HepG2 (cell line): ENCODE data around the gene NFE2L2. TPM values are rescaled to one million over a fixed set of nuclear protein-coding genes. Genes with fewer than 3 reads are reported as not detected.

Experiments
- ARNT2 ChIP-seq: sonication (generic); formaldehyde crosslinking; IDR thresholded peaks from 2 replicates; pipeline ENCODE4 v1.8.0; 2022; ENCODE audit warnings: mild to moderate bottlenecking, low read depth, missing genetic modification reagents, moderate library complexity
- BORCS8-MEF2B ChIP-seq: sonication (generic); formaldehyde crosslinking; IDR thresholded peaks from 2 replicates; pipeline ENCODE4 v1.8.0; 2022; ENCODE audit warnings: mild to moderate bottlenecking, missing genetic modification reagents
- CENPX ChIP-seq: sonication (generic); formaldehyde crosslinking; IDR thresholded peaks from 2 replicates; pipeline ENCODE4 v1.9.0; 2021; ENCODE audit warnings: mild to moderate bottlenecking, missing genetic modification reagents, moderate library complexity
- EHMT2 ChIP-seq: fragments of 200-600 bp; sonication (generic); IDR thresholded peaks from 2 replicates; pipeline ENCODE4 v1.7.0; 2017; ENCODE audit warnings: antibody characterized with exemption, low read depth, low read length, borderline replicate concordance
- HMGXB4 ChIP-seq, 2 experiments: sonication (generic) in 1 of 2; formaldehyde crosslinking in 1 of 2; IDR thresholded peaks; 2 replicates each; pipeline versions ENCODE4 v1.4.0 to v1.6.1; 2018 to 2020; ENCODE audit warnings: missing genetic modification reagents in 2 of 2, borderline replicate concordance in 1 of 2, low read depth in 1 of 2, mild to moderate bottlenecking in 1 of 2, missing biosample characterization in 1 of 2
- HNRNPUL1 ChIP-seq: fragments of 200-400 bp; formaldehyde crosslinking; IDR thresholded peaks from 2 replicates; pipeline ENCODE4 v1.6.1; 2017; ENCODE audit warnings: low read depth, mild to moderate bottlenecking, low read length, moderate library complexity
- MTF1 ChIP-seq: sonication (generic); formaldehyde crosslinking; IDR thresholded peaks from 2 replicates; pipeline ENCODE4 v1.5.0; 2020; ENCODE audit warnings: missing genetic modification reagents
- MZF1 ChIP-seq: sonication (generic); formaldehyde crosslinking; IDR thresholded peaks from 2 replicates; pipeline ENCODE4 v1.8.1; 2023; ENCODE audit warnings: mild to moderate bottlenecking, missing genetic modification reagents, borderline replicate concordance
- NR2F2 ChIP-seq: IDR thresholded peaks from 2 replicates; pipeline ENCODE4 v1.6.1; 2012; ENCODE audit warnings: low read depth, inconsistent platforms, borderline replicate concordance
- NR2F6 ChIP-seq, 2 experiments: IDR thresholded peaks; 2 replicates each; pipeline ENCODE4 v1.6.1; 2016; ENCODE audit warnings: antibody characterized with exemption in 1 of 2, mild to moderate bottlenecking in 1 of 2
- REPIN1 ChIP-seq: sonication (generic); formaldehyde crosslinking; IDR thresholded peaks from 2 replicates; pipeline ENCODE4 v1.8.0; 2022; ENCODE audit warnings: missing genetic modification reagents, low read depth, mild to moderate bottlenecking, borderline replicate concordance
- ZNF280D ChIP-seq: sonication (generic); formaldehyde crosslinking; IDR thresholded peaks from 2 replicates; pipeline ENCODE4 v1.5.1; 2020; ENCODE audit warnings: mild to moderate bottlenecking, missing genetic modification reagents
- ZNF652 ChIP-seq: IDR thresholded peaks from 2 replicates; pipeline ENCODE4 v1.6.1; 2016; ENCODE audit warnings: low read depth, borderline replicate concordance
- ZNF678 ChIP-seq: sonication (generic); formaldehyde crosslinking; IDR thresholded peaks from 2 replicates; pipeline ENCODE4 v1.4.0; 2020; ENCODE audit warnings: mild to moderate bottlenecking, missing genetic modification reagents
- polyA plus RNA-seq, 8 experiments: library from polyadenylated mRNA; depleted of rRNA in 3 of 8; stranded (reverse) in 7 of 8; unstranded in 1 of 8; fragments of >200 nt; fragmentation: Illumina TruSeq in 4 of 8; extraction: Trizol in 4 of 8; gene quantifications; 2 replicates each; pipeline versions ENCODE4 v1.2.1 to v1.2.3, GENCODE V29; 2011 to 2016; ENCODE audit warnings: low read depth in 4 of 8, missing spikeins in 1 of 8, mixed read lengths in 1 of 8; ENCODE audit not compliant: insufficient read depth in 1 of 8
- total RNA-seq, 5 experiments: library from RNA; depleted of rRNA; stranded (reverse); fragments of >200 nt; fragmentation: Illumina TruSeq; extraction: Trizol; gene quantifications; 2 replicates each; pipeline ENCODE4 v1.2.3, GENCODE V29; 2016; ENCODE audit warnings: low read depth in 1 of 5
- TF ChIP-seq, protein P1 (sequence below): sonication (generic); formaldehyde crosslinking; IDR thresholded peaks from 2 replicates; pipeline ENCODE4 v1.4.0; 2020; ENCODE audit warnings: missing genetic modification reagents, borderline replicate concordance

The NFE2L2 gene
- total and polyA plus RNA-seq, 2 of the 13 experiments (the other 11 are each of a cell fraction or from before 2014, with no cell fraction given) = 84.6 to 215 TPM

DNA sequence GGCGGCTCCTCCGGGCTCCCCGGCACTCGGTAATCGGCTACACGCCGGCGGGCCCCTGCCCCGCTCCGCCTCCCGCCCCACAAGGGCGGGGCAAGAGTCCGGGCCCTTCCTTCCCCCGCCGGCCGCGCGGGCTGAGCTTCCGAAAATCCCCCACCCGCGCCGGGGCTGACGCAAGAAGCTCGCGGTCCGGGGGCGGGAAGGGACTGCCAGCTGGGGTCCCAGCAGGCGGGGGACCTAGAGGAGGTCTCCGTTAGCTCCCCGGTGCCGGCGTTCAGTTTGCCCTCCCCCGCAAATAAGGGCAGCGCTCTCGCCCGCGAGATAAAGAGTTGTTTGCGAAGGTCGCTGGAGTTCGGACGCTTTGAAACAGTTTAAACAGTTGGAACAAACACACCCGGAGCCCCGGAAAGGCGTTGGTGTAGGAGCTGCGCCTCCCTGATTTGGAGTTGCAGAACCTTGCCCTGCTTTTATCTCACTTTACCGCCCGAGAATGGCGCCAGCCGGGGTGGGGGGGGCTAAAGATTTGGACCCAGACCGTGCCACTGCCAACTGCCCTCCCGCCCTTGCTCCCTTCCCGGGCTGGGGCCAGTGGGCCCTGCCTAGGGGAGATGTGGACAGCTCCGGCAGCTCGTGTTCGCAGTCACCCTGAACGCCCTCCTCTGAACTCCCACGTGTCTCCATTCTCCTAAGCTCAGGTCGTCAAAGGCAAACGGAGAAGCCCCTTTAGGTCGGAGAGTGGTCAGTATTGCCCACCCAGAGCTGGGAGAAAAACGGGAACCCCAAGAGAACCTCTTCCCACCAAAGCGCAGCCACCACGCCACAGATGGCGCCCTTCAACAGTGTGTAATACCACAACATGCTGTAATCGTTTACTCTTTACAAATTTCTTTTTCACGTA is at the start of gene NFE2L2 (continued):
- TF ChIP-seq ZNF280D (peak; percentile 89; the same call in 1 of the 2 replicates), MTF1 (peak; percentile 54; the same call in 1 of the 2 replicates), MZF1 (CRISPR knock-in tag) (peak; percentile 40; the same call in 1 of the 2 replicates), CENPX (no peak), HNRNPUL1 (peak; percentile 84), ZNF678 (CRISPR knock-in tag) (0 out of 2 replicates have a peak, but pooled peaks have one; percentile 51), NR2F6 (IDR thresholded peaks at IDR 0.05) (peak; percentile 91), NR2F6 (CRISPR knock-in tag; IDR thresholded peaks at IDR 0.05) (peak; percentile 63), HMGXB4 (CRISPR knock-in tag; IDR thresholded peaks at IDR 0.05; ENCODE audit: borderline replicate concordance in 1 of 2, low read depth in 1 of 2) (peak in 1 of 2 experiments; percentile 62; a peak in 3 of 4 replicates), ARNT2 (CRISPR knock-in tag) (peak; percentile 94), EHMT2 (peak; percentile 50; the same call in 1 of the 2 replicates), ZNF652 (CRISPR knock-in tag) (no peak), BORCS8-MEF2B (CRISPR knock-in tag) (peak; percentile 92), NR2F2 (peak; percentile 91), REPIN1 (CRISPR knock-in tag) (peak; percentile 91)
- TF ChIP-seq, protein P1, sequence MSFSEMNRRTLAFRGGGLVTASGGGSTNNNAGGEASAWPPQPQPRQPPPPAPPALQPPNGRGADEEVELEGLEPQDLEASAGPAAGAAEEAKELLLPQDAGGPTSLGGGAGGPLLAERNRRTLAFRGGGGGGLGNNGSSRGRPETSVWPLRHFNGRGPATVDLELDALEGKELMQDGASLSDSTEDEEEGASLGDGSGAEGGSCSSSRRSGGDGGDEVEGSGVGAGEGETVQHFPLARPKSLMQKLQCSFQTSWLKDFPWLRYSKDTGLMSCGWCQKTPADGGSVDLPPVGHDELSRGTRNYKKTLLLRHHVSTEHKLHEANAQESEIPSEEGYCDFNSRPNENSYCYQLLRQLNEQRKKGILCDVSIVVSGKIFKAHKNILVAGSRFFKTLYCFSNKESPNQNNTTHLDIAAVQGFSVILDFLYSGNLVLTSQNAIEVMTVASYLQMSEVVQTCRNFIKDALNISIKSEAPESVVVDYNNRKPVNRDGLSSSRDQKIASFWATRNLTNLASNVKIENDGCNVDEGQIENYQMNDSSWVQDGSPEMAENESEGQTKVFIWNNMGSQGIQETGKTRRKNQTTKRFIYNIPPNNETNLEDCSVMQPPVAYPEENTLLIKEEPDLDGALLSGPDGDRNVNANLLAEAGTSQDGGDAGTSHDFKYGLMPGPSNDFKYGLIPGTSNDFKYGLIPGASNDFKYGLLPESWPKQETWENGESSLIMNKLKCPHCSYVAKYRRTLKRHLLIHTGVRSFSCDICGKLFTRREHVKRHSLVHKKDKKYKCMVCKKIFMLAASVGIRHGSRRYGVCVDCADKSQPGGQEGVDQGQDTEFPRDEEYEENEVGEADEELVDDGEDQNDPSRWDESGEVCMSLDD (CRISPR knock-in tag) = no peak; the same call in 1 of the 2 replicates
